NCI-H2107 treated with DMSO at 0.1 percent for 48 hours (cell line): ENCODE results near the gene APOA4.
"Not testable (repeated sequence)": the region's sequence is repeated elsewhere in the genome, so short reads cannot be mapped to it uniquely, and the experiment has no call there.

ENCODE experiments used
- DNase-seq: peaks from one replicate; lab custom pipeline; 2025; ENCODE audit not compliant: unreplicated experiment; lab: John Stamatoyannopoulos, UW

The APOA4 gene

DNA sequence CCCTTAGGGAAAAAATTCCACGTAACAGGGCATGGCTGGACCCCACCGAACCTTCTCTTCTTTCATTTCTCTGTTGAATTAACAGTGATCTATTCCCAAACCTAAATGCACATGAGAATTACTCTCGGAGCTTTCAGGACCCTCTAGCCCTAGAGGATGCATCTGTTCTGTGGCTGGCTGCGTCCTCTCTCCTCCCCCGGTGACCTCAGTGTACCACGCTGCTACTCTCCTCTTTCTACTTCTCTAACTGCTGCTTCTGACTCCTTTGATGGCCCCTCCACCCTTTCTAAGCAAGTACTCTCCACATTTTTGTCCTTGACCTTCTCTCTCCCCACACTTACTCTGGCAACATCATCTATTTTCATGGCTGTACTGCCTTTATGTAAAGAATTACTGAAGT lies 26.4 kb upstream of the APOA4 start:
- DNase-seq: no peak

DNA sequence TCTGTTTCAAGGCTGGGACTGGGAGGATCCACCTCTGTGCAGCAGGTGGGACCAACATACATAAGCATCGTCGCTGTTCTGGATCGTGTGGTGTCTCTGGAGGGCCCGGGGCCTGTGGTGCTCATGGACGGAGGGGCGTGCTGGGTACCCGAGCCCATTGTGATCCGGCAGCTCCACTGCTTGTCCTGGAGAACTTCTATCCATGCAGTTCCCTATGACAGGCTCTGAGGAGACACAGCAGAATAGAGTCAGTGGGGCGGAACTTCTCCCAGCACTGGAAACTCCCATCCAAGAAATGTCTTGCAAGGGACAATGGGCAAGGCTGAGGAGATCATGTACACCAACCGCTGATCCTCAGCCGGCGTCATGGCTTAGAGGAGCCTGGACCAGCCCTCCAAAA lies 26.0 kb upstream of the APOA4 start:
- no peak for DNase-seq

DNA sequence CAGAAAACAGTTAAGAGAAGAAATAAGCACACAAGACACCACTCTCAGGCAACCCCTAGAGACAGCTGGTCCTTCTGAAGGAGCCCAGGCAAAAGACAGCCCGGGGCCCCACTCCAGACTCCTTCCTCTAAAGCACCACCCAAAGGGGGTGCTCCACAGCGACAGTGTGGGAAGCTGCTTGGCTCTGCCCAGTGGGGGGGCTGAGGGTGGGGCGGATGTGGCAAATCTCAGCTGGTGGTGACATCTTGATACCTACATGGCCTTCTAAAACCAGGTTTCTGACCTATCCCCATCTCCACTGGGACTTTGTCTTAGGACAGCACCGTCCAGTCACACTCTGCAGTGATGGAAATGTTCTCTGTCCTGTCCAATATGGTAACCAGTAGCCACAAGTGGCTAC lies 24.5 kb upstream of the APOA4 start:
- DNase-seq: no peak

DNA sequence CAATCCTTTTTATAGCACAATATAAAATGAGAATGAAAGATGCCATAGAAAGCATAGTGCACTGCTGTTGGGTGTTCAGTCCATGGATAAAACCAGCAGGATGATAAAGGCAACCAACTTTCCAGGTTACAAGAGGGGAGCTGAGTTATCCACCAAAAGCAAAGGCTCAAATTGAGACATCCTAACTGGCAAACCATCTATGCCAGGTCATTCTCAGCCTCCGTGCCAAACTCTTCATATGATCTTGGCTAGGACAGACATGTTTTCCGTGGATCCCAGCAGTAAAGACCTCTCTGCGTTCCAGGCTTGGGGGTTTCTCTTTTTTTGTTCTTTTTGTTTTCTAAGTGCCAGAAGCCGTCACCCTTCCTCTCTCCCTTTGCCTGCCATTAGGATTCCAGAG lies 21.6 kb upstream of the APOA4 start:
- DNase-seq: no peak

DNA sequence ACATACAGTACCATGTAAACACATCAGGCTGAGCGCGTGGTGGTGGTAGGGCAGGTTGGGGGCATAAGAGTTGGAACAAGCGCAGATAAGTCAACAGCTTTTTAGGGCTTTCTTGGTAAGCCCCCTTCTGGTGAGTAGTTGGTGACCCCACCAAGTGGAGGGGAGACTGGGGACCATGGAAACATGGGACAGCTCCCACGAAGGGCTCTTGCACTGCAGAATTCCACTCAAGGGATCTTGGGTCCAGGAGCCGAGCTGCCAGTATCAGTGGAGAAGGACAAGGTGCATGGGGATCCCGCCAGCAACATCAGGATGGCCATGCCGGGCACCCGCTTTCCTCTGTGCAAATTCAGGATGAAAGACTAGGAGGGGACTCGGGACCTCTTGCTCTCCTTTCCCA lies 20.6 kb upstream of the APOA4 start:
- no peak for DNase-seq

DNA sequence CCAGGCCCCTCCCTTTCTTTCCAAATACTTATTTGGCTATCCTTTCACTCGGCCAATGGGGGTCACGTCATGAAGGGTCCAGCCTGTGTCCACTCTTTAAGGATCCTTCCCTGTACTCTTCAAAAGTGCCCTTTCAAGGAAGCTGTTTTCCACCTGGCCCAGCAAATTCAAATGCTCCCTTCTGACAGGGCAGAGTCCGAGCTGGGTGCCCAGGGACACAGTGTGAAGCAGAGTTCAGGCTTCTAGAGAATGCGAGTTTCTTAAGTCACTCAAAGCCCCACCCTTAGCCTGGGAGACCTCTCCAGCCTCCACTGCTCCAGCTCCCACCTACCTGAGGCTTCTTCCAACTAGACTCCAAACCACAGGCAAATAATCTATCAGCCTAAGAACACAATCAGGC lies 19.8 kb upstream of the APOA4 start:
- DNase-seq: no peak

DNA sequence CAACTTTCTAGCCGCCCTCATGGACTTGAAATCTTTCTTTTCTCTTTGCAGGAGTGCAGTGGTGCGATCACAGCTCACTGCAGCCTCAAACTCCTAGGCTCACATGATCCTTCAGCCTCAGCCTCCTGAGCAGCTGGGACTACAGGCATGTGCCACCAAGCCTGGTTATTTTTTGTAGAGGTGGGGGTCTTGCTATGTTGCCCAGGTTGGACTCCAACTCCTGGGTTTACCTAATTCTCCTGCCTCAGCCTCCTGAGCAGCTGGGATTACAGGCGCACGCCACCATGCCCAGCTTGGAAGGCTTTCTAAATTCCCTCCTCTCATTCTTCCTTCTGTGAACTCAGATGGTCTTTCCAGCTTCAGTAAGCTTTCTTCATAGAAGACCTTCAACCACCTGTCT lies 19.0 kb upstream of the APOA4 start:
- DNase-seq: no peak

DNA sequence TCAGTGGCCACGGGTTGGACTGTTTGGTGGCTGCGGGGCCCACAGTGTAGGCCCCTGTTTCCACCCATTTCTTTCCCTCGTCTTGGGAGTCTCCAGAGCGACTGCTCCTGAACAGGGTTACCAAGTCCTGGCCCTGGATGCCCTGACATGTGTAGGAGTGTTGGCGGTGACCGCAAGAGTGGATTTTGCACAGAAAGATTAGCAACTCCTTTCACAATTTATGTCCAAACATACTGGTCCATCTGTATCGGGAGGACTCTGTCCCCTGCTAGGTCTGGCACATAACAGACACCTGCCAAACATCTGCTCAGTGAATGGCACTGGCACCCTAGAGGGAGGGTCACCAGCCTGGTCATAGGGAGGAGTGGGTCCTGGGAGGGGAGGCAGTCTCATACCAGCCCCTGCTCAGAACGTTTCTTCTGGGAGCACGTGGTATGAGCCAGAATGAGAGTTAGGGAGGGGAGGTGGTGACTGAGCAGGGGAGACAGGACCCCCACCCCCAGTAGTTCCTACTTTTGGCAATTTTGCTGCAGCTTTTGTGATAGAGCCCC lies 17.7 kb upstream of the APOA4 start:
- DNase-seq: no peak

DNA sequence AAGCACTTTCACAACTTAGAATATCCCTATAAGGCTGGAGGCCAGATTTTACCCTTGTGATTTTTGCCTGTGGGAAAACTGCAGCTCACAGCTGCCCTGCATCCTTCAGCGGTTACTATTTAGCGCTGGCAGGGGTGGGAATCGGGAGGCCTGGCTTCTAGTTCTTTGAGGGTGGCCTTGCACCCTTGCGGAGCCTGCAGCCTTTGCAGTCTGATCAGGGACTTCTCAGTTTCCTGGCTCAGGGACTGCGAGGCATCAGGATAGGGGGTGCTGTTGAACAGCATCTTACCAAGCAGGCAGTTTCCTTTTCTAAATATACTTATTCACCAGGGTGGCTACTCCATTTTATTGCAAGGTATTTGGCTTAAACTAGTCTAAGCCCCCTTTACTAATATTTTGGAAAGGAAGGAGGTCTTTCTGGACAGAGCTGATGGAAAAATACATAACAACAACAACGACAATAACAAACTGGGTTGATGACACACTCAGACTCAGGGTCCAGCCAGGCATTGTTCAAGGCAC lies 17.2 kb upstream of the APOA4 start:
- no peak for DNase-seq

DNA sequence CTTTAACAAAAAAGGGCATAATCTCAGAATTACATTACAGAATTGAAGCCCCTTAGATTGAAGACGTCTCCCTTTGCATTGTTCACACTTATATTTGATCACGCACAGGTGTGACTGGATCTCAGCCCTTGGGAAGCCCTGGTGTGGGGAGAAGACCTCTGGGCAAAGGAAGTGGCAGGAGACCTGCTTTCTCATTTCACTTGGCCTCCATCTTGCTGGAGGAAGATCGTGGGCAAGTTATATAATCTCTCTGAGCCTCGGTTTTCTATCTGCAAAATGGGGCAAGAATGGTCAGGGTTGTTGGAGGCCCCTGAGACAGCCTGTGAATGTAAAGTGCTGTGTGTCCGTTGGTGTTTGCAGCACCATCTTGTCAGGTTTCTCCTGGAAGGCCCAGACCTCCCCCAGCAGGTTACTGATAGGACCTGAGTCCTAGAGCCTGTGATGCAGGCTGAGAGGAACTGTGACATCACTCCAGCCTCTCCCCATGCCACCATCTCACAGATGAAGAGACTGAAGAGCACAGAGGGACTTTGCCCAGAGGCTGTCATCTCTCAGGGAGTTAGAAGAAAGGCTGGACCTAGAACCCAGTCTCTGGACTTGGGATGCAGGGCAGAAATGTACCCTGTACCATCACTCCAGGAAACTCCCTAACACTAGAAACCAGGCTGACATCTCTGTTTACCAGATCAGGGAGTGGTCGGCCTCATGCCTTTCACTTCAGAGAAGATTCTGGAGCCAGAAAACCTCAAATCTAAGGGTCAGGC lies 15.4 kb upstream of the APOA4 start:
- DNase-seq: no peak

DNA sequence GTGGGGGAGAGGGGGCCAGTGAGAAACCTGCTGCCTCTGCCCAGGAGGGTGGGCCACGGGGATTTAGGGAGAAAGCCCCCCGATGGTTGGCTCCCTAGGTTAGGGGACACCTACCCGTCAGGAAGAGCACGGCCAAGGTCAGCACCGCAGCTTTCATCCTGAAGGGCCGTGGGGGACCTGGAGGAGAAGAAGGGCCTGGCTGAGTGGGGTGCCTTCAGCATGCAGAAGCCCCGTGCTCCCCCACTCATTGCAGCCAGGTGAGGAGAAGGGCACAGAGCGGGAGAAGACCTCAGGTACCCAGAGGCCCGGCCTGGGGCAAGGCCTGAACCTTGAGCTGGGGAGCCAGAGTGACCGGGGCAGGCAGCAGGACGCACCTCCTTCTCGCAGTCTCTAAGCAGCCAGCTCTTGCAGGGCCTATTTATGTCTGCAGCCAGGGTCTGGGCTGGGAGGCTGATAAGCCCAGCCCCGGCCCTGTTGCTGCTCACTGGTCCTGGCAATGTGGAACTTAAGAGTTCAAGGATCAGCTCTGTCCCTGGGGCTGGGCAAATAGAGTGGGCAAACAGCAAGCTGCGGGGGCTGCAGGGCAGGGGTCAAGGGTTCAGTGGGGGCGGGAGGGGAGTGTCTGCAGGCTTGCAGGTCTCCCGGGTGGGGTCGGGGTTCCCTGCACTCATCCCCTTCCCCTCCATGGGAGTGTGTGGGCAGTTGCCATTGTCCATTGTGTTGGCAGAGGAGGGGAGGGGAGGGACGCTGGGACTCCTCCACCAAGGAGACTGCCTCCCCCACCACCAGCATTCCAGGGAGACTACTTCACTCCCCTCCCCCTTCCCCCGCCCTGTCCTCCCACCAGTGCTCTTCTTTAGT lies 14.4 kb upstream of the APOA4 start, which contains the start of gene APOA1:
APOA1 (minus strand) TSS at position 392 of the 861 bp plus-strand sequence; CDS start at position 157, 235 bp downstream.
- DNase-seq: no peak

DNA sequence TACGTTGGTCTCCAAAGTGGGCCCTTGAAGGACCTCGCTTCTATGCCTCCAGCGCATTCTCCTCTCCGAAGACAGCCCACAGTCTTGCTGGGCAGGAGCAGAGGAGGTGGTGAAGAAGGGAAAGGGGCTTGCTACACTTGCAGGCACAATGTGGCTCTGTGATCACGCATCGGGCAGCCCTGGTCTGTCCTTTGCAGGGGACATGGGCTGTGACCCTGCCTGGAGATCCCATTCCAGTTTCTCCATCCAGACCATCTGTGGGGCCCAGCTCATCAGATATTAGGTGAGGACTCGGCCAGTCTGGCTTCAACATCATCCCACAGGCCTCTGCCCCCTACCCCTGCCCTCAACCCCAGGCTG lies 13.5 kb upstream of the APOA4 start:
- no peak for DNase-seq

DNA sequence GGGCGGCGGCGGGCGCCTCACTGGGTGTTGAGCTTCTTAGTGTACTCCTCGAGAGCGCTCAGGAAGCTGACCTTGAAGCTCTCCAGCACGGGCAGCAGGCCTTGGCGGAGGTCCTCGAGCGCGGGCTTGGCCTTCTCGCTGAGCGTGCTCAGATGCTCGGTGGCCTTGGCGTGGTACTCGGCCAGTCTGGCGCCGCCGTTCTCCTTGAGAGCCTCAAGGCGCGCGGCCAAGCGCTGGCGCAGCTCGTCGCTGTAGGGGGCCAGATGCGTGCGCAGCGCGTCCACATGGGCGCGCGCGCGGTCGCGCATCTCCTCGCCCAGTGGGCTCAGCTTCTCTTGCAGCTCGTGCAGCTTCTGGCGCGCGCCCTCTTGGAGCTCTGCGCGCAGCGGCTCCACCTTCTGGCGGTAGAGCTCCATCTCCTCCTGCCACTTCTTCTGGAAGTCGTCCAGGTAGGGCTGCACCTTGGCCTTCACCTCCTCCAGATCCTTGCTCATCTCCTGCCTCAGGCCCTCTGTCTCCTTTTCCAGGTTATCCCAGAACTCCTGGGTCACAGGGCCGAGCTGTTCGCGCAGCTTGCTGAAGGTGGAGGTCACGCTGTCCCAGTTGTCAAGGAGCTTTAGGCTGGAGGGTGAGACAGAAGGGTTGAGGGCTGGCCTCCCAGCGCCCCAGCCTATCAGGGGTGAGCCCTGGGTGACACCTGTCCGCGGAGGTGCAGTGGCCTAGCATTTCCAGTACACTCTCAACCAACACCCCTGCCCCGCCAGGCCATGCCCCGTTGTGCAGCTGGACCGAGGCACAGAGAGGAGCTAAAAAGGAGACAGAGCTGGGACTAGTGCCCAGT lies 12.9 kb upstream of the APOA4 start:
- peak; percentile 48 for DNase-seq

DNA sequence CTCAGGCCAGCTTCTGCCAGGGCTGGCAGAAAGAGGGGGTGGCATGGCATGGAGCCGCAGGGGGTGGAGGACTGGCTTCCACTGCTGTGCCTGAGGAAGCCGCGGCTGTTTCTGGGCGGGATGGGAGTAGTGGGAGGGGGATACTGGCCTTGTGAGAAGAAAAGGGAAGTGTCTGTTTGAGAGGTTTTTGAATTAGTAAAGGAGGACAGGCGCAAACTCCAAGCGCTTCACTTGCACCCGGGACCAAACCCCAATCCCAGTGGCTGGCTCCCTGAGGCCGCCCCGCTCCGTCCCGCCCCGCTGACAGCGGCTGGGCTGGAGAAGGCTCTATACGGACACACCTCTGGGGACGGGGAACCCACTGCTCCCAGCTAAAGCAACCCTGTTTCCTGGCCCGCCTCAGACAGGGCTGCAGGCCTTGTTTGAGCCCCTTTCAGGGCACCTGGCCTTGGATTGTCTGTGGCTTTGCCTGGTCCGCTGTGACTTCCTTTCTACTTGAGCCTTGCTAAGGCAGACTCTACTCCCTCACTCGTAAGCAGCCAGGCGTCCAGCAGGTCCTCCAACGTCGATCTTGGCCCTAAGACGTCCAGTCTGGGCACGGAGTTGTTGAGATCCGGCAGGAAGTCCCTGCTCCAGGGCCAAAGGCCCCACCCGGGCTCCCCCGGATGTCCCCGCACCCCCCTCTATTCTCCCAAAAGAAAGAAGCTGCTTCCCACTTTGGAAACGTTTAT lies 12.1 kb upstream of the APOA4 start:
- DNase-seq: no peak

DNA sequence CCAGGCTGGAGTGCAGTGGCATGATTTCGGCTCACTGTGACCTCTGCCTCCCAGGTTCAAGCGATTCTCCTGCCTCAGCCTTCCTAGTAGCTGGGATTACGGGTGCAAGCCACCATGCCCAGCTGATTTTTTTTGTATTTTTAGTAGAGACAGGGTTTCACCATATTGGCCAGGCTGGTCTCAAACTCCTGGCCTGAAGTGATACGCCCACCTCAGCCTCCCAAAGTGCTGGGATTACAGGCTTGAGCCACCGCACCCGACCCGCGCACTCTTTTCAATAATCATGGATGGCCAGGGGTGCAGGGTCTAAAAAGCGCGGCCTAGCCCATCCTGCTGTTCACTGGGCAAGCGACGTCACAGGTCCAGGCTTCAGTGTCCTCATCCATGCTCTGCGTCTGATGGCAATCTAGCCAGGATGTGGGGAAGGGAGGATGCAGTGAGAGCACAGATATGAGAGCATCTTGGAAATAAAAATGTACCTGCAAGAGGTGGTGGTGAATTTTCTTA lies 11.5 kb upstream of the APOA4 start:
- not testable (repeated sequence) for DNase-seq

DNA sequence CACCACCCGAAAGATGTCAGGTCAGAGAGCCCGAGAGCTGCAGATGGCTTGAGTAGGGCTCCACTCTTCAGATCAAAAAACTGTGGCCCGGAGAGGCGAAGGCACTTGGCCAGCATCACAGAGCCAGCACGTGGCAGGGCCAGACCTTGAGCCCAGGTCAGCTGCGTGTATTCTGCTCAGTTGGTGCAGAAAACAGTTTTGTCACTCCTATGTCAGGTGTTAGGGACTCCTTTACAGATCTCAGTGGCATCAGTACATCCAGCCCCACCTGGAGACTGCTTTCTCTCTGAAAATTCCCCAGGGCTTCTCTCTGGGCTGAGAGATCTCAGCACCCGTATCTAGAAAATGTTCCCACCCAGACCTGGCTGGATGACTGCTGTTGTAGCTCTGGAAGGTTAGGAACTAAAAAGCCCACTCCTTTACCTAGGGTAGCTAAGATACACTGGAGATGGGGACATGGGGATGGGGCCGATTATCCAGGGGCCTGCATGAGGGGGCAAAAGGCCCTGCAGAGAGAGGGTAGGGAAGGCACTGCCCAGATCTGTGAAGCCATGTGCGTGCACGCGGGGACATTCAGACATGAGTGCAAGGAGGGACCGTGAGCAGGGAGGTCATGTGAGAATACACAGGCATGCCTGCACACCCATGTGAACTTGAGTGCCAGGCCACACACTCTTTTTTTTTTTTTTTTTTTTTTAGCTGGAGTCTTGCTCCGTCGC lies 10.9 kb upstream of the APOA4 start:
- no peak for DNase-seq

DNA sequence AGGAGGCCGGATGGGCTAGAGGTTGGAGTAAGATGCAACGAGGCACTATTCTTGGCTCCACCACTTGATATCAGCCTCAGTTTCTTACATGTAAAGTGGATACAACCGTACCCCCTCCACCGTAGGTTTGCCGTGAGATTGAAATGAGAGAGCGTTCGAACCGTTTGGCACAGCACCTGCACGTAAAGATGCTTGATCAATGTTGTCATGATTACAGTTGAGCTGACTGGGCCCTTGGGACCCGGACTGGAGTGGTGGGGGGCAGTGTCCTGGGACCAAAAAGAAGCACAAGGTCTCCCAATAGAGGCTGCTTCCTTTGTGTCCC lies 10.3 kb upstream of the APOA4 start:
- DNase-seq: no peak

DNA sequence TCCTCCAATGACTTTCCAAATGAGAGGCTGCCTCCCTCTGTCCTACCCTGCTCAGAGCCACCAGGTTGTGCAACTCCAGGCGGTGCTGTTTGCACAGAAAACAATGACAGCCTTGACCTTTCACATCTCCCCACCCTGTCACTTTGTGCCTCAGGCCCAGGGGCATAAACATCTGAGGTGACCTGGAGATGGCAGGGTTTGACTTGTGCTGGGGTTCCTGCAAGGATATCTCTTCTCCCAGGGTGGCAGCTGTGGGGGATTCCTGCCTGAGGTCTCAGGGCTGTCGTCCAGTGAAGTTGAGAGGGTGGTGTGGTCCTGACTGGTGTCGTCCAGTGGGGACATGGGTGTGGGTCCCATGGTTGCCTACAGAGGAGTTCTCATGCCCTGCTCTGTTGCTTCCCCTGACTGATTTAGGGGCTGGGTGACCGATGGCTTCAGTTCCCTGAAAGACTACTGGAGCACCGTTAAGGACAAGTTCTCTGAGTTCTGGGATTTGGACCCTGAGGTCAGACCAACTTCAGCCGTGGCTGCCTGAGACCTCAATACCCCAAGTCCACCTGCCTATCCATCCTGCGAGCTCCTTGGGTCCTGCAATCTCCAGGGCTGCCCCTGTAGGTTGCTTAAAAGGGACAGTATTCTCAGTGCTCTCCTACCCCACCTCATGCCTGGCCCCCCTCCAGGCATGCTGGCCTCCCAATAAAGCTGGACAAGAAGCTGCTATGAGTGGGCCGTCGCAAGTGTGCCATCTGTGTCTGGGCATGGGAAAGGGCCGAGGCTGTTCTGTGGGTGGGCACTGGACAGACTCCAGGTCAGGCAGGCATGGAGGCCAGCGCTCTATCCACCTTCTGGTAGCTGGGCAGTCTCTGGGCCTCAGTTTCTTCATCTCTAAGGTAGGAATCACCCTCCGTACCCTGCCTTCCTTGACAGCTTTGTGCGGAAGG lies 9.5 kb upstream of the APOA4 start:
- DNase-seq: no peak
